ENCODE results near the gene LAIR2.

The LAIR2 gene

GRCh38 chr19:54533476-54533875 is 30.8 kb downstream of the LAIR2 start:
- WGBS (ENCODE audit: extremely low coverage, insufficient coverage, insufficient read length): no CpG with 5 or more reads among the region's 8 CpGs
- Histone ChIP-seq H4K8ac (ENCODE audit: low read depth, low read length) (no peak overlapping the region), H2BK5ac (ENCODE audit: low read depth, low read length, poor library complexity) (no peak overlapping the region), H3K4me1 (ENCODE audit: control insufficient read depth in 1 of 2, insufficient read depth in 2 of 2, low read length in 2 of 2) (no peaks in the 10 kb centered on the region), H3K9me3 (ENCODE audit: insufficient read depth, low read depth, low read length) (peaks cover 38% of the 10 kb centered on the region), H3K36me3 (ENCODE audit: control insufficient read depth in 1 of 2, insufficient read depth in 2 of 2, low read length in 2 of 2) (no peaks in the 10 kb centered on the region), H2BK120ac (ENCODE audit: insufficient read depth, low read length, poor library complexity) (no peak overlapping the region), H3K27me3 (ENCODE audit: insufficient read depth, low read length) (no peaks in the 10 kb centered on the region), H3K18ac (ENCODE audit: low read length) (no peak overlapping the region), H2BK12ac (ENCODE audit: low read length) (no peak overlapping the region), H3K23ac (ENCODE audit: low read length) (no peak overlapping the region), H3K4me2 (ENCODE audit: low read length) (no peak overlapping the region), H4K91ac (ENCODE audit: low read depth, low read length) (no peak overlapping the region), H3K9ac (ENCODE audit: low read length) (no peak overlapping the region), H3K79me2 (ENCODE audit: control insufficient read depth, insufficient read depth, low read length, poor library complexity) (no peaks in the 10 kb centered on the region), H3K4me3 (ENCODE audit: low read depth, low read length) (no peak overlapping the region), H3K4ac (ENCODE audit: low read depth, low read length) (no peak overlapping the region), H2AFZ (ENCODE audit: insufficient read depth, low read length, poor library complexity) (no peak overlapping the region), H3K79me1 (ENCODE audit: low read length) (no peaks in the 10 kb centered on the region), H4K12ac (ENCODE audit: low read depth, low read length) (no peak overlapping the region), H2AK5ac (ENCODE audit: low read length) (no peak overlapping the region), H3K14ac (ENCODE audit: low read length) (no peak overlapping the region), H3K27ac (ENCODE audit: low read depth, low read length) (no peak overlapping the region)
- DNase-seq: no peak

DNA sequence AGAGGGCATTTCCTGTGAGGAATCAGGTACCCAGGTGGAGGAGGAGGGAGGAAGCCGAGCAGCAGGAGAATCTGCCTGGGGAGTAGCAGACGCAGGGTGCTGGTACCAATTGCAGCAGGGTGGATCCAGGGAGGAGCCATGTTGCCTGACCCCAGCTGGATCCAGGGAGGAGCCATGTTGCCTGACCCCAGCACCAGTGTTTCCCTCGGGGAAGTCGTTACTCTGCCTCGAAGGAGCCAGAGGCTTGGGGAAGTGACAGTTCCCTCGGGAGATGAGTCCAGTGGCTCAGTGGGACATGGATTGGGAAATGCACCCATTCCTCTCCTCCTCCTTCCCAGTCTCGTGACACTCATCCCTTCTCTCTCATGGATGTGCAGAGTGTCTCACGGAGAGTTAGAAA is 31.5 kb downstream of the LAIR2 start:
- Histone ChIP-seq H3K14ac (ENCODE audit: low read length) (no peak overlapping the region), H3K9ac (ENCODE audit: low read length) (no peak overlapping the region), H3K9me3 (ENCODE audit: insufficient read depth, low read depth, low read length) (peaks cover 41% of the 10 kb centered on the region), H3K27me3 (ENCODE audit: insufficient read depth, low read length) (no peaks in the 10 kb centered on the region), H3K27ac (ENCODE audit: low read depth, low read length) (no peak overlapping the region), H2AK5ac (ENCODE audit: low read length) (no peak overlapping the region), H4K8ac (ENCODE audit: low read depth, low read length) (no peak overlapping the region), H3K79me2 (ENCODE audit: control insufficient read depth, insufficient read depth, low read length, poor library complexity) (no peaks in the 10 kb centered on the region), H2AFZ (ENCODE audit: insufficient read depth, low read length, poor library complexity) (no peak overlapping the region), H3K4ac (ENCODE audit: low read depth, low read length) (no peak overlapping the region), H3K18ac (ENCODE audit: low read length) (no peak overlapping the region), H2BK5ac (ENCODE audit: low read depth, low read length, poor library complexity) (no peak overlapping the region), H3K79me1 (ENCODE audit: low read length) (no peaks in the 10 kb centered on the region), H3K4me3 (ENCODE audit: low read depth, low read length) (no peak overlapping the region), H3K36me3 (ENCODE audit: control insufficient read depth in 1 of 2, insufficient read depth in 2 of 2, low read length in 2 of 2) (no peaks in the 10 kb centered on the region), H2BK120ac (ENCODE audit: insufficient read depth, low read length, poor library complexity) (no peak overlapping the region), H3K4me1 (ENCODE audit: control insufficient read depth in 1 of 2, insufficient read depth in 2 of 2, low read length in 2 of 2) (no peaks in the 10 kb centered on the region), H2BK12ac (ENCODE audit: low read length) (no peak overlapping the region), H4K12ac (ENCODE audit: low read depth, low read length) (no peak overlapping the region), H3K23ac (ENCODE audit: low read length) (no peak overlapping the region), H4K91ac (ENCODE audit: low read depth, low read length) (no peak overlapping the region), H3K4me2 (ENCODE audit: low read length) (no peak overlapping the region)
- no peak for DNase-seq
- no CpG with 5 or more reads among the region's 8 CpGs for WGBS (ENCODE audit: extremely low coverage, insufficient coverage, insufficient read length)

DNA sequence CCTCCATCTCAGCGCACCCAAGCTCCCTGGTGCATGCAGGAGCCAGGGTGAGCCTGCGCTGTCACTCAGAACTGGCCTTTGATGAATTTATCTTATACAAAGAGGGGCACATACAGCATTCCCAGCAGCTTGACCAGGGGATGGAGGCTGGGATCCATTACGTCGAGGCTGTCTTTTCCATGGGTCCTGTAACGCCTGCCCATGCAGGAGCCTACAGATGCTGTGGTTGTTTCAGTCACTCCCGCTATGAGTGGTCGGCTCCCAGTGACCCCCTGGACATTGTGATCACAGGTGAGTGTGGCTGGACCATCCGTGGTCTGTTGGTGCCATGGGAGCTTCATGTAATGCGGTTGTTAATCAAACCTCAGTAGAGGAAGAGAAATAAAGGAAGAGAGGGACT is 33.0 kb downstream of the LAIR2 start:
- Histone ChIP-seq H3K9ac (ENCODE audit: low read length) (no peak overlapping the region), H3K18ac (ENCODE audit: low read length) (no peak overlapping the region), H2BK12ac (ENCODE audit: low read length) (no peak overlapping the region), H3K4ac (ENCODE audit: low read depth, low read length) (no peak overlapping the region), H3K36me3 (ENCODE audit: control insufficient read depth in 1 of 2, insufficient read depth in 2 of 2, low read length in 2 of 2) (no peaks in the 10 kb centered on the region), H4K8ac (ENCODE audit: low read depth, low read length) (no peak overlapping the region), H3K79me2 (ENCODE audit: control insufficient read depth, insufficient read depth, low read length, poor library complexity) (no peaks in the 10 kb centered on the region), H3K4me3 (ENCODE audit: low read depth, low read length) (no peak overlapping the region), H3K27ac (ENCODE audit: low read depth, low read length) (no peak overlapping the region), H2AK5ac (ENCODE audit: low read length) (no peak overlapping the region), H3K79me1 (ENCODE audit: low read length) (no peaks in the 10 kb centered on the region), H2BK5ac (ENCODE audit: low read depth, low read length, poor library complexity) (no peak overlapping the region), H4K12ac (ENCODE audit: low read depth, low read length) (no peak overlapping the region), H3K14ac (ENCODE audit: low read length) (no peak overlapping the region), H4K91ac (ENCODE audit: low read depth, low read length) (no peak overlapping the region), H3K27me3 (ENCODE audit: insufficient read depth, low read length) (no peaks in the 10 kb centered on the region), H3K9me3 (ENCODE audit: insufficient read depth, low read depth, low read length) (peaks cover 43% of the 10 kb centered on the region), H3K23ac (ENCODE audit: low read length) (no peak overlapping the region), H3K4me1 (ENCODE audit: control insufficient read depth in 1 of 2, insufficient read depth in 2 of 2, low read length in 2 of 2) (no peaks in the 10 kb centered on the region), H2AFZ (ENCODE audit: insufficient read depth, low read length, poor library complexity) (no peak overlapping the region), H2BK120ac (ENCODE audit: insufficient read depth, low read length, poor library complexity) (no peak overlapping the region), H3K4me2 (ENCODE audit: low read length) (no peak overlapping the region)
- WGBS (ENCODE audit: extremely low coverage, insufficient coverage, insufficient read length): no CpG with 5 or more reads among the region's 9 CpGs
- no peak for DNase-seq

GRCh38 chr19:54536956-54537355 is 34.3 kb downstream of the LAIR2 start:
- Histone ChIP-seq H3K36me3 (ENCODE audit: control insufficient read depth in 1 of 2, insufficient read depth in 2 of 2, low read length in 2 of 2) (no peaks in the 10 kb centered on the region), H2AK5ac (ENCODE audit: low read length) (no peak overlapping the region), H3K4me3 (ENCODE audit: low read depth, low read length) (no peak overlapping the region), H3K4me1 (ENCODE audit: control insufficient read depth in 1 of 2, insufficient read depth in 2 of 2, low read length in 2 of 2) (no peaks in the 10 kb centered on the region), H3K4ac (ENCODE audit: low read depth, low read length) (no peak overlapping the region), H4K91ac (ENCODE audit: low read depth, low read length) (no peak overlapping the region), H2BK5ac (ENCODE audit: low read depth, low read length, poor library complexity) (no peak overlapping the region), H3K23ac (ENCODE audit: low read length) (no peak overlapping the region), H2BK12ac (ENCODE audit: low read length) (no peak overlapping the region), H3K79me2 (ENCODE audit: control insufficient read depth, insufficient read depth, low read length, poor library complexity) (no peaks in the 10 kb centered on the region), H3K9ac (ENCODE audit: low read length) (no peak overlapping the region), H3K79me1 (ENCODE audit: low read length) (no peaks in the 10 kb centered on the region), H3K14ac (ENCODE audit: low read length) (no peak overlapping the region), H4K8ac (ENCODE audit: low read depth, low read length) (no peak overlapping the region), H4K12ac (ENCODE audit: low read depth, low read length) (no peak overlapping the region), H3K27me3 (ENCODE audit: insufficient read depth, low read length) (no peaks in the 10 kb centered on the region), H2AFZ (ENCODE audit: insufficient read depth, low read length, poor library complexity) (no peak overlapping the region), H3K18ac (ENCODE audit: low read length) (no peak overlapping the region), H3K9me3 (ENCODE audit: insufficient read depth, low read depth, low read length) (peaks cover 48% of the 10 kb centered on the region), H3K27ac (ENCODE audit: low read depth, low read length) (no peak overlapping the region), H3K4me2 (ENCODE audit: low read length) (no peak overlapping the region), H2BK120ac (ENCODE audit: insufficient read depth, low read length, poor library complexity) (no peak overlapping the region)
- DNase-seq: no peak
- no CpG with 5 or more reads among the region's 9 CpGs for WGBS (ENCODE audit: extremely low coverage, insufficient coverage, insufficient read length)
